Cerebellar cortex (tissue), 1 donor: ENCODE measurements around the gene CCL14.
"Not testable (repeated sequence)": the region's sequence is repeated elsewhere in the genome, so short reads cannot be mapped to it uniquely, and the experiment has no call there.

Source experiments
- DNase-seq: peaks from one replicate; pipeline ENCODE4 v3.0.0-alpha.2; 2015; ENCODE audit warnings: low spot score

CCL14 gene

GRCh38 chr17:35942588-35943186, 43.8 kb downstream of the CCL14 start:
- DNase-seq: no peak

DNA sequence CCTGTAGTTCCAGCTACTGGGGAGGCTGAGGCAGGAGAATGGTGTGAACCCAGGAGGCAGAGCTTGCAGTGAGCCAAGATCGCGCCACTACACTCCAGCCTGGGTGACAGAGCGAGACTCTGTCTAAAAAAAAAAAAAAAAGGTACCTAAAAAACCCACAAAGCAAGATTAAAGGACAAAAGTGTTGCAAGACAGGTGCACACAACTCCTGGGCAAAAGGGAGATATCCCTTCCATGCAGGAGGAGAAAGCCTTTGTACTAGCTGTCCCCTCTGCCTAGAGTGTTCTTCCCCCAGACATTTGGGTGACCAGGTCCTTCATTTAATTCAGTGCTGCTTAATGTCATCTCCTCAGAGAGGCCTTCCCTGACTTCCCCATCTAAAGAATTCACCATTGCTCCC, 48.0 kb downstream of the CCL14 start:
- not testable (repeated sequence) for DNase-seq

DNA sequence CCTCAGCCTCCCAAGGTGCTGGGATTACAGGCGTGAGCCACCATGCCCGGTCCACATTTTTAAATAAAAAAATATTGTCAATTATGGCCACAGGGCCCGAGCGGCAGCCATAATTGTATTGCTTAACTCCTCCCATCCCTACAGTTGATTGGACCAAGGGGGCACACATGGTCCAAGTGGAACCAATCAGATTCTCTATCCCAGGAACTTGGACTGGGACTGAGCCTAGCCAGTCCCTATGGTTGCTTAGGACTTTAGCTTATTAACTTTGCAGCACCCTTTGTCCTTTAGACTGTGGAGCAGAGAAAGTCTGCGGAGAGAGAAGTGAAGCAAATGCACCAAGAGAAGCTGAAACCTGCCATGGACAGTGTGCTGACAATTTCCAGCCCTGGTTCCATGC, 50.5 kb downstream of the CCL14 start:
- no peak for DNase-seq

GRCh38 chr17:35934760-35935159, 51.8 kb downstream of the CCL14 start:
- DNase-seq: no peak
